ENCODE measurements around the gene BEST1. TPM values are rescaled to one million over a fixed set of nuclear protein-coding genes. Genes with fewer than 3 reads are reported as not detected.
"Not testable (repeated sequence)": the region's sequence is repeated elsewhere in the genome, so short reads cannot be mapped to it uniquely, and the experiment has no call there.

The BEST1 gene
- polyA plus RNA-seq, 1 donor from 2014 or later, result 6.4 TPM

- H3K27ac ChIP-seq (ENCODE audit: low read length), result no peak overlapping the region
These were observed 51.5 kb downstream of the BEST1 start for GRCh38 chr11:62001450-62002191.

GRCh38 chr11:62002283-62002682 is 52.1 kb downstream of the BEST1 start:
- H3F3A ChIP-seq (ENCODE audit: insufficient read depth, low read length, poor library complexity, severe bottlenecking); H2AFZ ChIP-seq (ENCODE audit: low read depth, low read length); H3K79me2 ChIP-seq (replicated peaks; ENCODE audit: insufficient read depth, low read length); H3K27ac ChIP-seq (ENCODE audit: low read length); H4K20me1 ChIP-seq (ENCODE audit: insufficient read depth); H3K27me3 ChIP-seq (ENCODE audit: insufficient read depth, low read depth, low read length); H3K9me3 ChIP-seq (ENCODE audit: low read length); H3K36me3 ChIP-seq (ENCODE audit: insufficient read depth, low read length); H3K4me2 ChIP-seq (ENCODE audit: low read length); H3K4me3 ChIP-seq (ENCODE audit: low read length); H3K9ac ChIP-seq (ENCODE audit: low read length); H3K9me2 ChIP-seq (ENCODE audit: insufficient read depth, low read length): not testable (repeated sequence)

More at GRCh38 chr11:62001450-62002191, 51.5 kb downstream of the BEST1 start:
- H3K36me3 ChIP-seq (ENCODE audit: insufficient read depth, low read length), result no peaks in the 10 kb centered on the region
- no peaks in the 10 kb centered on the region for H3K9me3 ChIP-seq (ENCODE audit: low read length)
- no peaks in the 10 kb centered on the region for H3F3A ChIP-seq (ENCODE audit: insufficient read depth, low read length, poor library complexity, severe bottlenecking)
- H3K4me3 ChIP-seq (ENCODE audit: low read length), result no peak overlapping the region
- H3K4me2 ChIP-seq (ENCODE audit: low read length), result no peak overlapping the region
- TF ChIP-seq POLR2AphosphoS5 (IDR thresholded peaks at IDR 0.05) (no peak), CTCF (IDR thresholded peaks at IDR 0.05; ENCODE audit: poor library complexity, severe bottlenecking) (no peak), EP300 (conservative IDR thresholded peaks at IDR 0.05; ENCODE audit: poor library complexity, severe bottlenecking) (no peak), SMC3 (conservative IDR thresholded peaks at IDR 0.05; ENCODE audit: poor library complexity) (no peak), REST (IDR thresholded peaks at IDR 0.05; ENCODE audit: borderline replicate concordance) (no peak), EZH2 (IDR thresholded peaks at IDR 0.05; ENCODE audit: borderline replicate concordance, insufficient read depth, low read length, poor library complexity, severe bottlenecking) (no peak), TAF1 (IDR thresholded peaks at IDR 0.05; ENCODE audit: low read depth) (no peak), MXI1 (conservative IDR thresholded peaks at IDR 0.05; ENCODE audit: poor library complexity, severe bottlenecking) (no peak), RAD21 (conservative IDR thresholded peaks at IDR 0.05) (no peak)
- H3K79me2 ChIP-seq (replicated peaks; ENCODE audit: insufficient read depth, low read length), result no peaks in the 10 kb centered on the region
- H3K27me3 ChIP-seq (ENCODE audit: insufficient read depth, low read depth, low read length), result no peaks in the 10 kb centered on the region
- no peaks in the 10 kb centered on the region for H4K20me1 ChIP-seq (ENCODE audit: insufficient read depth)
- no peak overlapping the region for H2AFZ ChIP-seq (ENCODE audit: low read depth, low read length)
- H3K9ac ChIP-seq (ENCODE audit: low read length), result no peak overlapping the region
- H3K9me2 ChIP-seq (ENCODE audit: insufficient read depth, low read length), result no peaks in the 10 kb centered on the region
